WTC11 (cell line): ENCODE results near the gene THSD7B. TPM values are rescaled to one million over a fixed set of nuclear protein-coding genes. Genes with fewer than 3 reads are reported as not detected.
A peak's percentile ranks its signal among the peaks of the same experiment; 100 is the strongest.

Experiments used
- ATAC-seq: fragments of 200-7000 bp; cut with Tn5 transposase; 2 replicates; pipeline ENCODE4 v1.10.0; 2021; ENCODE audit warnings: mild to moderate bottlenecking, moderate library complexity
- CTCF ChIA-PET: fragments of 300-600 bp; sonication (Branson Sonifier 250); formaldehyde crosslinking; loops from one replicate; lab custom pipeline; 2021; ENCODE audit warnings: antibody characterized with exemption; lab: Charles Lee
- POLR2A ChIA-PET: fragments of 350-600 bp; sonication (Branson Sonifier 250); formaldehyde crosslinking; loops from one replicate; lab custom pipeline; 2021; ENCODE audit warnings: antibody characterized with exemption; lab: Charles Lee
- DNase-seq: peaks from one replicate; pipeline ENCODE4 v3.0.0; 2021; ENCODE audit warnings: low spot score
- H3K27ac Mint-ChIP-seq: 2 replicates; pipeline ENCODE4 v1.8.0; 2021; ENCODE audit warnings: mixed read lengths
- H3K27me3 Mint-ChIP-seq: 2 replicates; pipeline ENCODE4 v1.8.0; 2021; ENCODE audit warnings: low read depth, mild to moderate bottlenecking, moderate library complexity, mixed read lengths
- H3K36me3 Mint-ChIP-seq: 2 replicates; pipeline ENCODE4 v1.8.0; 2021; ENCODE audit warnings: mixed read lengths
- H3K4me1 Mint-ChIP-seq: 2 replicates; pipeline ENCODE4 v1.8.0; 2022; ENCODE audit warnings: mixed read lengths
- H3K4me3 Mint-ChIP-seq: 2 replicates; pipeline ENCODE4 v1.8.0; 2021; ENCODE audit warnings: mild to moderate bottlenecking, moderate library complexity, mixed read lengths
- H3K9me3 Mint-ChIP-seq: 2 replicates; pipeline ENCODE4 v1.8.0; 2021; ENCODE audit warnings: mixed read lengths
- AR ChIP-seq: fragments of 250-450 bp; sonication (Bioruptor Pico); IDR thresholded peaks from 2 replicates; pipeline ENCODE4 v1.9.0; 2021; ENCODE audit warnings: mild to moderate bottlenecking
- ATF6 ChIP-seq: sonication (generic); formaldehyde crosslinking; IDR thresholded peaks from 2 replicates; pipeline ENCODE4 v1.8.1; 2023; ENCODE audit warnings: mild to moderate bottlenecking, missing genetic modification reagents
- CBFB ChIP-seq: sonication (generic); formaldehyde crosslinking; IDR thresholded peaks from 2 replicates; pipeline ENCODE4 v1.8.1; 2022; ENCODE audit warnings: mild to moderate bottlenecking, low read depth, missing genetic modification reagents
- CDX4 ChIP-seq: fragments of 250-450 bp; sonication (Bioruptor Pico); IDR thresholded peaks from 2 replicates; pipeline ENCODE4 v1.9.0; 2021; ENCODE audit warnings: moderate library complexity, mild to moderate bottlenecking, inconsistent platforms, borderline replicate concordance
- FOXP4 ChIP-seq: sonication (generic); formaldehyde crosslinking; IDR thresholded peaks from 2 replicates; pipeline ENCODE4 v1.8.0; 2022; ENCODE audit warnings: mild to moderate bottlenecking, missing genetic modification reagents
- HMGA2 ChIP-seq: fragments of 250-450 bp; sonication (Bioruptor Pico); IDR thresholded peaks from 2 replicates; pipeline ENCODE4 v1.4.0; 2021; ENCODE audit warnings: mild to moderate bottlenecking, moderate library complexity
- IRF2 ChIP-seq: sonication (generic); formaldehyde crosslinking; IDR thresholded peaks from 2 replicates; pipeline ENCODE4 v1.8.0; 2022; ENCODE audit warnings: low read depth, missing genetic modification reagents, borderline replicate concordance
- MYBL2 ChIP-seq: sonication (generic); formaldehyde crosslinking; IDR thresholded peaks from 2 replicates; pipeline ENCODE4 v1.8.1; 2023; ENCODE audit warnings: mild to moderate bottlenecking, moderate library complexity, missing genetic modification reagents
- NFATC4 ChIP-seq: fragments of 250-450 bp; sonication (Bioruptor Pico); IDR thresholded peaks from 2 replicates; pipeline ENCODE4 v1.9.0; 2021; ENCODE audit warnings: mild to moderate bottlenecking
- RELA ChIP-seq: sonication (generic); formaldehyde crosslinking; IDR thresholded peaks from 2 replicates; pipeline ENCODE4 v1.8.1; 2022; ENCODE audit warnings: missing genetic modification reagents, mild to moderate bottlenecking, borderline replicate concordance
- ZNF263 ChIP-seq: sonication (generic); formaldehyde crosslinking; IDR thresholded peaks from 2 replicates; pipeline ENCODE4 v1.8.1; 2022; ENCODE audit warnings: low read depth, mild to moderate bottlenecking, moderate library complexity, missing genetic modification reagents
- ZNF281 ChIP-seq: sonication (generic); formaldehyde crosslinking; IDR thresholded peaks from 2 replicates; pipeline ENCODE4 v1.8.0; 2023; ENCODE audit warnings: mild to moderate bottlenecking, missing genetic modification reagents
- ZNF317 ChIP-seq: sonication (generic); formaldehyde crosslinking; IDR thresholded peaks from 2 replicates; pipeline ENCODE4 v1.8.1; 2023; ENCODE audit warnings: low read depth, mild to moderate bottlenecking, moderate library complexity, missing genetic modification reagents, borderline replicate concordance
- ZNF416 ChIP-seq: fragments of 250-450 bp; sonication (Bioruptor Pico); IDR thresholded peaks from 2 replicates; pipeline ENCODE4 v1.9.0; 2021; ENCODE audit warnings: mild to moderate bottlenecking, inconsistent platforms
- ZNF512 ChIP-seq: sonication (generic); formaldehyde crosslinking; IDR thresholded peaks from 2 replicates; pipeline ENCODE4 v1.8.1; 2022; ENCODE audit warnings: missing genetic modification reagents, borderline replicate concordance
- total RNA-seq: library from RNA; stranded (reverse); gene quantifications from 3 replicates; pipeline ENCODE4 v1.2.3, GENCODE V29; 2021

Gene THSD7B
- total RNA-seq, 1 experiment from 2014 or later = 2.9 TPM

GRCh38 chr2:137658433-137658832 is 893.1 kb downstream of the THSD7B start (continued):
- TF ChIP-seq HMGA2 (CRISPR knock-in tag) (no peak), IRF2 (no peak), ZNF281 (CRISPR knock-in tag) (no peak), NFATC4 (CRISPR knock-in tag) (no peak), CDX4 (CRISPR knock-in tag) (no peak), CBFB (no peak)
- TF ChIP-seq, all 79 proteins: peak for 0

- H3K4me1 Mint-ChIP-seq = no peaks in the 10 kb centered on the region
- H3K27ac Mint-ChIP-seq = no peak overlapping the region
- DNase-seq = no peak
- no peak for TF ChIP-seq ZNF512
- ChIA-PET POLR2A (no interaction called here), CTCF (no interaction called here)
- H3K27me3 Mint-ChIP-seq = no peaks in the 10 kb centered on the region
- no peaks in the 10 kb centered on the region for H3K36me3 Mint-ChIP-seq
- H3K9me3 Mint-ChIP-seq = peaks cover 3% of the 10 kb centered on the region
- no peak overlapping the region for H3K4me3 Mint-ChIP-seq
- peak; percentile 36; the same call in 1 of the 2 replicates for ATAC-seq
Measured at GRCh38 chr2:137659616-137660015, 894.3 kb downstream of the THSD7B start.

- no peak for ATAC-seq
- TF ChIP-seq ATF6 (CRISPR knock-in tag) = no peak
- TF ChIP-seq AR (CRISPR knock-in tag) = no peak
- TF ChIP-seq NFATC4 (CRISPR knock-in tag) = no peak
- no peak for TF ChIP-seq MYBL2 (CRISPR knock-in tag)
- no peak for TF ChIP-seq ZNF317 (CRISPR knock-in tag)
- no peak for TF ChIP-seq RELA (CRISPR knock-in tag)
- no peak for TF ChIP-seq FOXP4 (CRISPR knock-in tag)
- TF ChIP-seq ZNF263 (CRISPR knock-in tag) = no peak
- TF ChIP-seq ZNF416 (CRISPR knock-in tag) = no peak
- no peak for TF ChIP-seq ZNF512
- TF ChIP-seq CBFB = no peak
- CTCF ChIA-PET = no interaction called here
- DNase-seq = no peak
- POLR2A ChIA-PET = no interaction called here
- H3K27me3 Mint-ChIP-seq = no peaks in the 10 kb centered on the region
- no peak overlapping the region for H3K4me3 Mint-ChIP-seq
- H3K9me3 Mint-ChIP-seq = no peaks in the 10 kb centered on the region
- H3K4me1 Mint-ChIP-seq = no peaks in the 10 kb centered on the region
- no peak overlapping the region for H3K27ac Mint-ChIP-seq
- no peaks in the 10 kb centered on the region for H3K36me3 Mint-ChIP-seq
Measured at GRCh38 chr2:137670111-137670510, 904.8 kb downstream of the THSD7B start.
